Colon (tissue), 2 donors: ENCODE results near the gene HLA-DPA1.

Experiments
- FAIRE-seq: peaks from 2 replicates; lab custom pipeline; 2012; peaks lifted over from hg19 to GRCh38; lab: Jason Lieb, UNC
- donor health status: control.
- donor health status: control.

The HLA-DPA1 gene

DNA sequence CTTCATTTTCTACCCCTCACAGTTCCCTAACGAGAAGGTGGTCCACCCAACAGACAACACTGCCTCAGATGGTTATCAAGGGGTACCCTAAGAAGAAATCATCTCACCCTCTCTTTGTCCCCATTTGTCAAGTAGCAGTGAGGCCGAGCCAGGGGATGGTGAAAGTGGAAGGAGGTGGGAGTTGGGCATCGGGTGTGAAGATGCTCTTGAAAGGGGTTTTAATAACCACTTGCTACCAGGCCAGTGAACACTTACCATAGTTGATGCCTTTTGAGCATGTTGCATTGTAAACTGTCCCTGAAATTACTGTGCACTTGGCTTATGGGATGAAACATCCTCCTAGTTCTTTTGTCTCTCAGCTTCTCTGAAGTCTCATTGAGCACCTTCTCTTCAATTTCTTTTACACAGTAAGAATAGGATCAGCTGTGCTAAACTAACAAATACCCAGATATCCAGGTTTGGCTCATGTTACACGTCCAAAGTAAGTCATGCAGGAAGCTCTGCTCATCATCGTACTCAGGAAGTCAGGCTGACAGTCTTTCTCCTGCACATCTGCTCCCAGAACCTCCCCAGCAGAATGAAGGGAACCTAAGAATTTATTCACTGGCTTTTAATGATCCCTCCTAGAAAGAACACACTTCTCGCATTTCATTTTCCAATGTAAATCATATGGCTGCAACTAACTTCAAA lies 15.6 kb upstream of the HLA-DPA1 start:
- FAIRE-seq: no peak

DNA sequence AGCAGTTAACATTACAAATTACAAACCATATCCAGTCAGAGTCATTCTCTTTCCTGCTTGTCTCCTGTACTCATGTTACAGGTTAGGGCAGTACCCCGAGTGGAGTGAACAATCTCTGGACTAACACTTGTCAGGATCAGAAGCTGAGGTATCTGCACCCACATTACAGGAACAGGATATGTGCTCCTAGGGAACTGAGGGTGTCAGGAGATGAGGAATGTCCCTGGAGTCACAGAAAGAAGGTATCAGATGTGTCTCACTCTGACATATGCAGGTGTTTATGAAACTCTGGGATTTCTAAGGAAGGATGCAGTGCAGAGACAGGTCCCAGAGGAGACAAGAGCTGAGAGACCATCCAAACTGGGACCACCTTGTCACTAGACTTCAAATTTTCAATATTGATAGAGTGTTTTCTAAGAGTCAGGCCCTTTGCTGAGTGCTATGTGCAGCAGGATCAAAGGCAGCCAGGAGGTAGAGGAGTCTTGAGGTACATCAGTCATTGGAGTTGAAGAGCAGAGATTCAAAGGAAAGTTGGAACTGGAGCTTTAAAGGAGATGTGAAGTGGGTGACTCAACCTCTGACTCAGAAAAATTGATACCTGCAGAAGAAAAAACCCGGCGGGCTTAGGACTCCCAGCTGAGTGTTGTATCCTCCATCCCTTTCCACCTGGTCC lies 14.9 kb upstream of the HLA-DPA1 start:
- FAIRE-seq: no peak

DNA sequence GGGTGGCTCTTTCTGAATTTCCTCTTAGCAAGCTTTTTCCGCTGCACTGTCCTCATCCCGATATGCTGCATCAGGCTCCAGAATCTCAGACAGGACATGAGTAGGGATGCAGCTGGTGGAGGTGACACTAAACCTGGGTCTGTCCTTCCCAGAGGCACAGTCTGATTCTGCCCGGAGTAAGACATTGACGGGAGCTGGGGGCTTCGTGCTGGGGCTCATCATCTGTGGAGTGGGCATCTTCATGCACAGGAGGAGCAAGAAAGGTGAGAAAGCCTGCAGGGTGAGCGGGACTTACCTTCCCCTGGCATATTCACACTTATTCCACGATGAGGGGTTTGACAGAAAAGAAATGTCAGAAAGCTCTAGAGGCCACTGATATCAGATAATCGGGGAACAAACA lies 12.2 kb upstream of the HLA-DPA1 start:
- no peak for FAIRE-seq

DNA sequence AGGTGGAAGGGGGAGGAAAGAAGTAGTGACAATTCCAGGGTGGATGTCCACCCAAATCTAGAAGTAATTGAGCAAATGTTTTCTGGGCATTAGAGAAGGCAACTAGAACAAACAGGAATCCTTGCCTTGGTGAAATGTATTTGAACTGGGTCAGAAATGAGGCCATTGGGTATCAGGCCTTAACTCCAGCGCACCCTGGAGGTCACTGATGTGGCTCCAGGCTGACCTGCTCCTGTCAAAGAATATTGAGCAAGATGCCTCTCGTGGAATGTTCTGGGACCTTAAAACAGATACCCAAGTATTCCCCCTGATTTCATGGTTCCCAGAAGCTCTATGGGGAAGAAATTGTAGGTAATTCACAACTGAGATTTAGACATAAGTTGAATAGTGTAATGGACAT lies 9.3 kb upstream of the HLA-DPA1 start:
- no peak for FAIRE-seq

DNA sequence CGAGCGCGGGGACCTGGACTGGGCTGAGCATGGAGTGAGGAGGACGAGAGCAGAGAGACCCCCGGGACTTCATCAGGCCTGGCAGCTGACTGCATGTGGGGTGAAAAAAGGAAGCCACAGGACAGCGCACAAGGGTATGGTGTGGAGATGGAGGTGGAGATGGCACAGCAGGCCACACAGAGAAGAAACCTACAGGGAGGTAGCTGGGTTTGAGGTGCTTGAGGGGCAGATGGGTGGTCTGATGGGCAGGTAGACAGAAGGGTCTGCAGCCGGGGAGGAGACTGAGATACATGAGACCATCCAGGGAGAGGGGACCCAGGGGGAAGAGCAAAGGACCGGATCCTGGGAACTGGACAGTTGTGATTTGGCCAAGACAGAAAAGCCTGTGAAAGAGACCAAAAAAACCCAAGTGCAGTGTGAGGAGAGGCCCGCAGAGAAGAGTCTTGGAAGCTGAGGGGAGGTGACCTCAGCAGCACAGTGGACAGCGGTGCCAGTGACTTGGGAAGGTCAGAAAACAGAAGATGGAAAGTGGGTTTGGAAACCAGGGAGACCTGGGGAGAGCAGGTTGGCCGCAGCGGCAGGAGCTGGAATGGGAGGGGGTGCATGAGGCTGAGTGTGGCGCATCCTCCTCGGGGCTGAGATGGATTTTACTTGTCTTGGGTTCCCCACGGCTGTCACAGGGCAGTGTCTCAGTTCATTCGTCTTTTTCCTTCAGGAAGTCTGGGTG lies 7.8 kb upstream of the HLA-DPA1 start:
- no peak for FAIRE-seq

DNA sequence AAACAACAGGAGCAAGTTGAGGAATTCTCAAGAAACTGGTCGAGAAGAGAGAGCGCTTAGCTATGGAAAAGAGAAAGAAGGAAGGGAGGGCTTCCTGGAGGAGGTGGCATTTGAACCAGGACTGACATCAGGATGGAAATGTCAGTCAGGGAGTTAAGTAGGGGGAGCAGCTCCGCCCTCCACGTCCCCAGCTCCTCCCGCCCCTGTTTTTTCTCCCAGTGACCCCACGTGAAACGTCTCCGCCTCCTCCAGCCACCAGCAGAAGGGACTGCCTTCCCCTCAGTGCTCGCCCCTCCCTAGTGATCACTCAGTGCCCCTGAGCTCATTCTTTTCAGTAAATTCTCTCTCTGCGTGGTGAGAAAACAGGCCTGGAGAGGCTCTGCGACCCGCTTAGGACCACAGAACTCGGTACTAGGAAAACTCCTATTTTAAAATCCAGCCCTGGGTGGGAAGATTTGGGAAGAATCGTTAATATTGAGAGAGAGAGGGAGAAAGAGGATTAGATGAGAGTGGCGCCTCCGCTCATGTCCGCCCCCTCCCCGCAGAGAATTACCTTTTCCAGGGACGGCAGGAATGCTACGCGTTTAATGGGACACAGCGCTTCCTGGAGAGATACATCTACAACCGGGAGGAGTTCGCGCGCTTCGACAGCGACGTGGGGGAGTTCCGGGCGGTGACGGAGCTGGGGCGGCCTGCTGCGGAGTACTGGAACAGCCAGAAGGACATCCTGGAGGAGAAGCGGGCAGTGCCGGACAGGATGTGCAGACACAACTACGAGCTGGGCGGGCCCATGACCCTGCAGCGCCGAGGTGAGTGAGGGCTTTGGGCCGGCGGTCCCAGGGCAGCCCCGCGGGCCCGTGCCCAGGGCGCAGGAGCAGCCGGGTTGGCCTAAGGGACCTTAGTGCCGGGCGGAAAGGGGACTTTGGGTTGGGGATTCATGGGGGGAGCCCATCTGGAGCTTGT lies 7.0 kb upstream of the HLA-DPA1 start:
- FAIRE-seq: no peak

DNA sequence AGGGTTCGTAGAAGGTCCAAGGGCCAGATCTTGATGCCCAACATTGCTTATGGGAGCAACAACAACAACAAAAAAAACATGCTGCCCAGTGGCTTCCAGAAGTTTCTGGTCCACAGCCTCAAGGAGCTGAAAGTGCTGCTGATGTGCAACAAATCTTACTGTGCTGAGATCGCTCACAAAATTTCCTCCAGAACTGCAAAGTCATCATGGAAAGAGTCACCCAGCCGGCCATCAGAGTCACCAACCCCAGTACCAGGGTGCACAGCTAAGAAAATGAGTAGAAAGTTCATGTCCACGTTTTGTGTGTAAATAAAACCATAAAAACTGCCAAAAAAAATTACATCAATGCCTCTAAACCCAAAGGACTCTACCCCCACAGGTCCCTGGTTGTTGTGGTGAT lies 6.1 kb upstream of the HLA-DPA1 start:
- no peak for FAIRE-seq

DNA sequence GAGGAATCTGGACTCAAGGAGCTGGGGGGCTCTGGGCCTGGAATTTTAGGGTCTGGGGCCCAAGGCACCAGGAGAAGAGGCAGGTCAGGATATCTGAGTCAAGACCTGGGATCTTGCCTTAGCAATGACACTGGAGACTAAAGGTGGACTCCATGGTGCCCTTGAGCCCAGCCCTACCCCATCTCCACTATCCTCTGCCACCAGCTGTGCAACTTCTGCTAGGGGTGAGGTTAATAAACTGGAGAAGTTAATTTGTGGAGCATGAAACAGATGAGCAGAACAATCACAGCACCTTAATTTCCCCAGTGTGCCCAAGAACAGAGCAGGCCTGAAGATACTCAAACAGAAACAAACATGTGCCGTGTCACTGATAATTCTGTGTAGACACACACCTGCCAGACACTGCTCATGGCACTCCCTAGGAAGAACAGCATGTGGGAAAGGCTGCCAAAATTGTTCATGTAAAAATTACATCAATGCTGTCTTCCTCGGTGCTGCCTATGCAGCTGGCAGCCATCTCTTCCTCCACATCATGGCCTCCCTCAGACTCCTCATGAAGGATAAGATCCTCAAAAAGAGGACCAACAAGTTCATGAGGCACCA lies 5.6 kb upstream of the HLA-DPA1 start:
- no peak for FAIRE-seq

DNA sequence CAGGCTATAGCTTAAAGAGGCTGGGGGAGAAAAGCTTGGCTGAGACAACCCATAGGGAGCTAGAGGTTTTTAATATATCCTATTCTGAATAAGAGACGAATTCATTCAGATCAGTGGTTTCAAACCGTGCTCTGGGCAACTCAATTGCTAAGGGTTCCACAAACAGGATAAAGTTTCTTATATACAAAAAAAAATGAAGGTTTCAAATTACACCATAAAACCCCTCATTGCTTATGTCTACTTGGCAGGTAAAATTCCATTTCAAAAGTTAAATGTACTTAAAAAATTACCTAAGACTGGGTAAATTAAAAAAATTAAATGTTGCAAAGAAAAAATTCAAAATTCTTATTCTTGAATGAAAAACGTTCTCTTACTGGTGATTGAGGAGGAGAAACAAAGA lies 5.0 kb upstream of the HLA-DPA1 start:
- no peak for FAIRE-seq

DNA sequence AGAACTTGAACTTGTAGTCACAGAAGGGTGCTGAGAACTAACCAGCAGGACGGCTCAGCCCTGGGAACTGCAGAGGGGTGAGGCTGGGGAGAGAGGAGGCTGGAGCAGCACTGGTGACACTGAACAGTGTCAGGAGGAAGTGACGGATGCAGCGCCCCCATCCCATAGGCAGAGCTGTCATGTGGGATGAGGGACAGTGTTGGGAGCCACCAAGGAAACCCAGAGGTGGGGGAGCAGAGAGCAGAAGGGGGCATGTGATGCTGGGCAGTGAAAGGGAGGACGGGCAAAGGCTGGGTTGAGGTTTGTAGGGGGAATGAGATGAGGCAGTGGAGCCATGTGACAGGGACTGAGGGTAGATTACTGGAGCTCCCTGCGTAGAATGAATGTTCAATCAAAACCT lies 4.5 kb upstream of the HLA-DPA1 start:
- no peak for FAIRE-seq

DNA sequence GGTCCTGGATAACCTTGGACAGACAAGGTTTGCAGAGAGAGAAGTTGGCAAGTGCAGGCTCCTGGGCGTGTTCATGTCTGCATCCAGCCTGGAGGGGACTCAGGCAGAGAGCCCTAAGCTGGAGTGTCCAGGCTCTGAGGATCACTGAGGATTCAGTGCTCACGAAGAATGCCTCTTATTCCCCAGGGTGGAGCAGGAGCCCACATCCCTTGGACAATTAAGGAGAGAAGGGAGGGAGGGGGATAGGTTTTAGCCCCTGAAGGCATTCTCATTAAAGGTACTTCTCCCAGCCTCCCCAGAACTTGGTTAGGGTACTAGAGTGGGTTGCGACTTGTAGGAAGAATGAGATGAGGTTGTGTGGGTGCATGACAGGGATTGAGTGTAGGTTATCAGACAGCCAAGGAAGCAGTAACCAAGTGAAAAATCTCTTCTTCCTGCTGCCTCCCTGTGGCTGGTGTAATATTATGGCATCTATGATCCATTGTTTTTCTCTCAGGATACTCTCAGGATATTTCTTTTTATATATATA lies 3.0 kb upstream of the HLA-DPA1 start:
- no peak for FAIRE-seq

DNA sequence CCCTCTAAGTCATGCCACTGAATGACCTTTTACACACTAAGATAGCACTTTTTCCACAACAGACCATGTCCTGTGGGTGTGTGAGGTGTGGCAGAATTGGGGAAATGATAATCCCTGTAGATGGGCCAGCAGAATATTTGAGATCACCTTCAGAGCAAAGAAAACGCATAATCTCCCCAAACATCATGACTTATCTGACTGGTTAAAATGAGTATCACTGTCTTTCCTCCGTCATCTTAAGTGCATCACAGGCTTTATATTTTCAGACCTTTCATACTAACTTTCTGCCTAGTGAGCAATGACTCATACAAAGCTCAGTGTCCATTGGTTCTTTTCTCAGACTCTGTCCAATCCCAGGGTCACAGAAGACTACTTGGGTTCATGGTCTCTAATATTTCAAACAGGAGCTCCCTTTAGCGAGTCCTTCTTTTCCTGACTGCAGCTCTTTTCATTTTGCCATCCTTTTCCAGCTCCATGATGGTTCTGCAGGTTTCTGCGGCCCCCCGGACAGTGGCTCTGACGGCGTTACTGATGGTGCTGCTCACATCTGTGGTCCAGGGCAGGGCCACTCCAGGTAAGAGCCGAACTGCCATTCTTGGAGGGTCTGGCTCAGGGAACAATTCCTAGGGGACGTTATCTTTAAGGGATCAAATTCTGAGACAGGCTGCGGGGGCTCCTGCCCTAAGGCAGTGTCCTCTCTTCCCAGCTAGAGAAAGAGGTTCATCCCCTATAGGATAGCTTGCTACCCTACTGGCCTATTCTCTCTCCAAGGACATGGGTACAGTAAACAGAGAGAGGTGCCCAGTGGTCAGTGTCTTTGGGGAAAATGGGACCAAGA lies 2.3 kb upstream of the HLA-DPA1 start, which contains the start of gene HLA-DPB1:
TSS of gene HLA-DPB1 (plus strand) at position 423 of the 838 bp plus-strand sequence. CDS start at position 475, 52 bp downstream.
- no peak for FAIRE-seq

DNA sequence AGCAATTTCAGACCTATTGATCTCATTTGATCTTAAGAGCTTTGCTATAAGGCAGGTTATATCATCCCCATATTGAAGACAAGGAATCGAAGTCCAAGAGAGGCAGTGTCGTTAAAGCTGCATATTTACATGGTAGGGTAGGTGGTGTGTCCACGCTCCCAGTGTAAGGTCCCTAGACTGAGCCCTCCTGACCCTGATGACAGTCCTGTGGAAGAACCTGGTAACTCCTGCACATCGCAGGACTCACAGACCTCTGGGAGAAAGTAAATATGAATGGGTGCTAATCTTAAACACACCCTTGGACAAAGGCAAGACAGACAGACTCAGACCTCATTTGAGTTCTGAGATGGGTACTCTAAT lies 1.7 kb upstream of the HLA-DPA1 start:
- no peak for FAIRE-seq

DNA sequence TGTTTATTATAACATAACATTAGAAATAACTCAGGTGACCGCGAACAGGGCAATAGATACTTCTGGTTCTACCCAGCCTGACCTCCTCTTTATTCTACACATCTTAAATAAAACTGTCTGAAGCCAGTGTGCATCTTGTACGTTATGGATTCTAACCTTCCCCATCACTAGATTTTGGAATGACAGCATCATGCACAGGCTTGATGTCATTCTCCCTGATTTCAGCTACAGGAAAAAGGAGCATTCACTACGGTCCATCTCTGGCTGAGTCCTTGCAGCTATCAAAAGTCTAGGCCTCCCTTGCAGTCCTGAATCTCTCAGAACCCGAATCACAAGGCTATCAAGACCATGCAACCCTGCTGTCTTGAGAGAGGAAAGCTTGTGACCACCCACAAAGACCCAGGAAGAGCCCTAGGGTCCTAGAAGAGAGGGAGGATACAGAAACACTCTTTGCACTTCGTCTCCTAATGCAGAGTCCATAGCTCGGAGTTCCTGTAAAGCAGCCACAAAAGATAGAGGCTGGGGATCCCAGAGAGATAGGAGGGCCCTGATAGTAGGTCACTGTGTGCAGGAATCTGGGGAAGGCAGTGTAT lies 845 bp downstream of the HLA-DPA1 start:
- FAIRE-seq: no peak

DNA sequence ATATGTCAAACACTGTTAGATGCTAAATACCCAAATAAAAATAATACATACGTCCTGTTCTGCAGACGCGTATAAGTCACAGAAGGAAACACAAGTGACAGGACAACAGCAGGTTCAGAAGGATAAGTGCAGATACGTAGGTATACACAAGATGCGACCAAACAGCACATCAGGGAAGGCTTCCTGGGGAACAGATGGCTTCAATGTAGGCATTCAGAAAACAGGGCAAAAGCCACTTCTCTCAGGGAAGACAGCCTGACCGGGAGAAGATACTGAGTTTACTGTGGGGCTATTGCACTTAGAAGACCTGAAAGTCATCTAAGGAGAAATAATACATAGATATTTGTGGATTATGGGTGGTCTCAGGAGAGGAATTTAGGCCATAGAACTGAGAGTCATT lies 1.9 kb downstream of the HLA-DPA1 start:
- no peak for FAIRE-seq

DNA sequence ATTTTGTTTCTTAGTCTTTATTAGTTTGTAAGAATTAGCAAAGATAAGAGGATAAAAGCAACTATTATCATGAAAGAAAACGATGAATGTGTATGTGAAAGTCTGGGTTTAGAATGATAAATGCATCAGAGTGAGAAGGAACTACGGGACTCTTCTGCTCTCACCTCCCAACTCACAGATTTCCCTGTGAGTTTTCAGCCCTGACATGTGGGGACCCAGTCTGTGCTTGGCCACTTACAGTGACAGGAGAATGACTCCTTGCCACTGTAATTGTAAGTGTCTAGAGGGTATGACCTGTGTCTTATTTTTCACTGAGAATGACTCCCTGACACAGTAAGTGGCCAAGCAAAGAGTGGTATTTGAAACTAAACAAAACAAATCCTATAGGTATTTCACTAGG lies 2.5 kb downstream of the HLA-DPA1 start:
- no peak for FAIRE-seq

DNA sequence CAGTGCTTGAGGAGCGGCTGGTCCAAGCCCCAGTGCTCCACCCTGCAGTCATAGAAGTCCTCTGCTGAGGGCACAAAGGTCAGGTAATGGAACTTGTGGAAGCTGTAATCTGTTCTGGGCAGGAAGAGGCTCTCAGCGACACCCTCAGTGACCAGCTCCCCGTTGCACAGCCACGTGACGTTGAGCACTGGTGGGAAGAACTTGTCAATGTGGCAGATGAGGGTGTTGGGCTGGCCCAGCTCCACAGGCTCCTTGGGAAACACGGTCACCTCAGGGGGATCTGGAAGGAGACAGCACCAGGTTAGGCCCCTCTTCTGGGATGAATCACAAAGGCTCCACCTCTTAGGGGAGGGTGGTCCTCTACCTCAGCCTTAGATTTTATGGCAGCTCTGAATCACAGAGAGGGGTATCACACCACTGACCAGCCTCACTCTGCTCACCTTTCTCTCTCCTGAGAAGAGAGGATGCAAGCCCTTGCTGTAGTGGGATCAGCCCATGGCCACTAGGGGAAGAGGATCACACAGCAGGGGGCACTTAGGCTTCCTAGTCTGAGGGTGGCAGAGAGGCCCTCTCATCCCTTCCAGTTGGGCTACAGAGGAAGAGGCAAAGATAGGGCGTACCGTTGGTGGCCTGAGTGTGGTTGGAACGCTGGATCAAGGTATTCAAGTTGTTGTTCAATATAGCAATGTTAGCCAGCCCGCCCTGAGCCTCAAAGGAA lies 4.3 kb downstream of the HLA-DPA1 start:
- no peak for FAIRE-seq

DNA sequence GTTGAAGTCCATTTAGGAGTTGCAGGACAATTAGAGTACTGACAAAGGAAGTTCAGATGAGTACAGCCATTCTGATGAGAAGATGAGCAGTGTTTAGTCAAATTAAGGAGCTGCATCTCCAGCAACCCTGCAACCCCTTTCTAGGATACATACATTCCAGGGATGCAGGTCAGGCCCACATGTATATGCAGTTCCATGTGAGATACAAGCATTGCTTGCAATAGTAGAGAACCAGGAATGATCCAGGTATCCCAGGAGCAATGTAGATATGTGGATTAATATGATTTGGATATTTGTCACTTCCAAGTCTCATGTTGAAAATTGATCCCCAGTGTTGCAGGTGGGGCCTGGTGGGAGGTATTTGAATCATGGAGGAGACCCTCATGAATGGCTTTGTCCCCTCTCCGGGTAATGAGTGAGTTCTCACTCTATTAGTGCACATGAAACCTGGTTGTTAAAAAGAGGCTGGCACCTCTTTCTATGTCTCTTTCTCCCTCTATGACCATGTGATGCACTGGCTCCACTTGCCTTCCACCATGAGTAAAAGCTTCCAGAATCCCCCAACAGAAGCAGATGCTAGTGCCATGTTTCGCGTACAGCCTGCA lies 6.4 kb downstream of the HLA-DPA1 start:
- no peak for FAIRE-seq

DNA sequence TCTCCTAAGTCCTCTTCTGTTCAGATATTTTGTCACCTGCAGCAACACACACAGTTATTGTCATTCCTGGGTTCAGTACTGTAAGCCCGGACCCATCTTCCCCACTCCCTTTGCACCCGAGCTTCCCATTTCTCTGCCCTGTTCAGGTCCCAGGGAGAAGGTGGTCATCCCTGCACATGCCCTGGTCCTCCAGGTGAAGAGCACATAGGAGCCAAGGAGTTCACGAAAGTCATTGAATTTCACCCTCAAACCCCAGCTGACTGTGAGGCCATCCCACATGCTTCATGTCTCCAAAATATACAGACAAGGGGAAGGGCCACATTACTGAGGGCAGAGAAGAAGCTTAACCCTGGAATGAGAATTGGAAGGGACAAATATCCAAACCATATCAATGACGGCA lies 8.1 kb downstream of the HLA-DPA1 start:
- FAIRE-seq: no peak
